GM19397 (cell line): ENCODE results near the gene GALNT16.
"Not testable (repeated sequence)": the region's sequence is repeated elsewhere in the genome, so short reads cannot be mapped to it uniquely, and the experiment has no call there.

ENCODE experiments used
- ATAC-seq: cut with Tn5 transposase; IDR thresholded peaks from one replicate; pipeline ENCODE4 v1.9.1; 2021; ENCODE audit warnings: mild to moderate bottlenecking, moderate library complexity; ENCODE audit not compliant: unreplicated experiment

Gene GALNT16

DNA sequence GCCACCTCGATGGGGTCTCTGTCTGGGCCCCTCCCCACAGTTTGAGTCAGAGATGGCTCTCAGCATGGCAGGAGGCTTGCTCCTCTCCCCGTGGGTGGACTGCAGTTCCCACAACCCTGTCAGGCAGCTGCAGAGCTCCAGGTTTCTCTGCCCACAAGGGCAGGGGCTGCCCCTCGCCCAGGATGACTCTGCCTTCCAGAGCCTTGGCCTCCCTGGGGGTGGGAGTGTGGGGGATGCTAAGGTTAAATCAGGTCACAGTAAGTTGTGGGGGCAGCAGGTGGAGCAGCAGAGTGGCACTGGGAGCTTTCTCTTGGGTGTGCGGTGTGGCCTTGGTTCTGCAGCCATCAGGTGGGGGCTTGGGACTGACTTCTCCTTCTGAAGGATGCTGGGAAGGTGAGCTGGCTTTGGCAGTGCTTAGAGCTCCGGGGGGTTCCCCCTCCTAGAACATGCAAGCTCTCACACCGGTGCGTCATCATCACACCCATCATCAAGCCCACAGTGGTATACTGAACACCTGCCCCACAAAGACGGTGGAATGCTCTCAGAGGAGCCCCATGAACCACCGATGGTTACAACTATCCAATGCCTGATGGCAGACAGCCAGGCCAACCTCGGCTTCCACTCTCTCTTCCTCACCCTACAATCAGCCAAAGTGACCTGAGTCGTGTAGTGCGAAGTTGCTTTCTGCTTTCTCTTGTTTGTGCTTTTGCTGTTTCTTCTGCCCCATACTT is 98.4 kb downstream of the GALNT16 start:
- no peak for ATAC-seq

DNA sequence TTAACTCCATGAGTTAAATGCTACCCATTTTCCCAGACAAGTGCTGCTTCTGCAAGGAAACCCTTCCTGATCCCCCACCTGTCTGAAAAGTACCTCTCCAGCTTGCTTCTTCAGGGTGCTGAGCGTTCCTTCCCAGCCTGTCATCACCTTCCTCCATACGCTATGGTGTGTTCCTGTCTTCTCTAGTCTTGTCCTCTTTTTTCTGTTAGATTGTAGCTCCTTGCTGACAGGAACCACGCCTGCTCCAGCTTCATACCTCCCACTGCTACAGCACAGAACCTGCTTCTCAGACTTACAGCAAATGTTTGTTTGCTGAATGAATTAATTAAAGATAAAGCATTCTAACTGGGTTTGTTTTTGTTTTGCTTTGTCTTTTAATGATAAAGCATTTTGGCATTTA is 99.0 kb downstream of the GALNT16 start:
- no peak for ATAC-seq

DNA sequence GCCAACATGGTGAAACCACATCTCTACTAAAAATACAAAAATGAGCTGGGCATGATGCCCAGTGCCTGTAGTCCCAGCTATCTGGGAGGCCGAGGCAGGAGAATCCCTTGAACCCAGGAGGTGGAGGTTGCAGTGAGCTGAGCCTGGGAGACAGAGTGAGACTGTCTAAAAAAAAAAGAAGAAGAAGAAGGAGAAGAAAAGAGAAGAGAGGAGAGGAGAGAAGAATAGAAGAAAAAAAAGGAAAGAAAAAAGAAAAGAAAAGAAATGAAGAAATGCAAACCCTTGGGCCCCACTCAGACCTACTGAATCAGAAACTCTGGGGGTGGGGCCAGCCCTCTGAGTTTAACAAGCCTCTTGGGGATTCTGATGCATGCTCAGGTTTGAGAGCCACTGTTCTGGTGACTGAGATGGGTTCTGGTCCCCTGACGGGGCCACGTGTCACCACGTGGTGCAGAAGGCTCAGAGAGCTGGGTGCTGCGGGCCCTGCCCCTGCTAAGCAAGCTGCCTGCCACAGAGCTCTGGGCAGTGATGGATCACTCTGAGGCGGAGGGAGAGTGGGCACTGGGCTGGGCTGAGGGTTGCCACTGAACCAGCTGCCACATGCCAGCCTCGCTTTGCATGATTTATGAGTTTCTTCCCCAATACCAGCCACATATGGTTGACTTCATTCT is 100.6 kb downstream of the GALNT16 start:
- ATAC-seq = no peak

GRCh38 chr14:69363055-69363454 is 103.1 kb downstream of the GALNT16 start:
- no peak for ATAC-seq

DNA sequence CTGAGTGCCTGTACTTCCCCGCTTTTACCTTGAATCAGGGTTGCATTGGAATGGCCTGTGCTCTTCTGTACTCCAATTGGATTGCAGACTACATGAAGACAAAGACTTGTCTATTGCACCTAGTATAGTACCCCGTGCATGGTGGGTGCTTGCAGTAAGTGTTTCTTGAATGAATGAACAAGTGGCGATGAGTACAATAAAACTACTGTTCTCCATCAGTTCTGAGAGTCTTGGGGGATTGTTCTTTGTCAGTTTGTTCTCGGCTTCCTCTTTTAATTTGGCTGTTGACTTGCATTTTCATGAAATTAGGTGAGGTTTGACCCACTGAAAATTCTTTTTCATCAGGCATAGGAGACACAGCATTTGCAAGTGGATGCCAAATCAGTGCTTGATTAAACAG is 104.0 kb downstream of the GALNT16 start:
- no peak for ATAC-seq

DNA sequence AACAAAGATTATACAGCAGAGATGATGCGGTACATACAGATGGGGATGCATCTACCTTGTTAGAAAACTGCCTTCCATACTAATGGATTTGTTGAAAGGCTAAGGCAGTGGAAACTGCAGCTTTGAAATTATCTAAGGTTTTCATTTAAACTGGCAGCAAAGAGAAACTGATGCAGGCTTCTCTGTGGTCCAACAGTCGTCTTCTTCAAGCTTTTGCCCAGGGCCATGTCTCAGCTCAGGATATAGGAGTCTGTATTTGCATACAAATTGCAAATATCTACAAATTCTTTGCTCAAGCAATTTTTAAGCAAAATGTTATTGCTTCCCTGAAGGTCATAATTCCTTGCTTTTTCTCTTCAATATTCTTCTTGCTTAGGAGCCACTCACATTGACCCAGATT is 104.4 kb downstream of the GALNT16 start:
- no peak for ATAC-seq

- no peak for ATAC-seq
These were observed 106.1 kb downstream of the GALNT16 start for GRCh38 chr14:69366069-69366468.

GRCh38 chr14:69366761-69367160 is 106.8 kb downstream of the GALNT16 start:
- no peak for ATAC-seq

DNA sequence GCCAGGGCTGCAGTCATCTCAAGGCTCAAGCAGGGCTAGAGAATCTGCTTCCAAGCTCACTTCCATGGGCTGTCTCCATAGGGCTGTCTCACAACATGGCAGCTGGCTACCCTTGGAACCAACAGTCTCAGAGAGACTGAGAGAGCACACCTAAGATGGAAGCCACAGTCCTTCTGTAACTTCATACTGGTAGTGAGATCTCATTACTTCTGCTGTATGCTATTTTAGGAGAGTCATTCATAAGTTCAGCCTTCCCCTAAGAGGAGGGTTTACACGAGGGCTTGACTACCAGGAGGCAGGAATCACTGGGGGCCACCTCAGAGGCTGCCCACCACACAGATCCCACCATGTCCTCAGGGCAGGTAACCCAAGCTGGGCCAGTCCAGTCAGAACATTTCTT is 108.4 kb downstream of the GALNT16 start:
- no peak for ATAC-seq

DNA sequence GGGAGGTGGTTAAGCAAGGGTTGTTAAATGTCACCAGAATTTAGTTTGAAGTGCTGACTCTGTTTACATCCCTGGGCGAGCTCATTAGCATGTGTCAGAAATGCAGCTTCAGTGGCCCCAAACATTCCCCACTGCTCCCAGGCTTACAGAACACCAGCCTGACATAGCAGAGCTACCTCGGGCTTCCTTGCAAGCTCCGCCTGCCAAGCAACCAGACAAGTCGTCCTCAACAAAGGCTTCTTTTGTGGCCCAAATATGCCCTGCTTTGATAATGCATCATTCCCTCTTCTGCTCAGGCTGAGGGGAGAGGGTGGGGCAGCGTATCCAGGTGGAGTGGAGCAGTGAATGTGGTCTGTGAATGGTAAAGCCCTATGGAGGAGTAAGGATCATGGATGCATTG is 110.1 kb downstream of the GALNT16 start:
- ATAC-seq = no peak

- ATAC-seq = no peak
These were observed 112.2 kb downstream of the GALNT16 start for GRCh38 chr14:69372146-69372545.

- ATAC-seq = no peak
These were observed 113.1 kb downstream of the GALNT16 start for GRCh38 chr14:69373104-69373503.

- no peak for ATAC-seq
These were observed 114.3 kb downstream of the GALNT16 start for GRCh38 chr14:69374235-69374634.

- no peak for ATAC-seq
These were observed 115.2 kb downstream of the GALNT16 start for GRCh38 chr14:69375182-69375581.

DNA sequence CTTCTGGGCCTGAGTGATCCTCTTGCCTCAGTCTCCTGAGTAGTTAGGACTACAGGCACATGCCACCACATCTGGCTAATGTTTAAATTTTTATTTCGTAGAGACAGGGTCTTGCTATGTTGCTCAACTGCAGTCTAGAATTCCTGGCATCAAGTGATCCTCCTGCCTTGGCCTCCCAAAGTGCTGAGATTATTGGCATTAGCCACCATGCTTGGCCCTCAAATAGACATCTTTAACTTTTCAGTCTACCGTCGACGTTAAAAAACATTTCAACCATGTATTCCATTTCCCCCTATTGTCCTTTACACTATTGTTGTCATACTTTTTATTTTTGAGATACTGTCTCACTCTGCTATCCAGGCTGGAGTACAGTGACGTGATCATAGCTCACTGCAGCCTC is 115.8 kb downstream of the GALNT16 start:
- ATAC-seq = no peak

GRCh38 chr14:69376439-69376838 is 116.5 kb downstream of the GALNT16 start:
- no peak for ATAC-seq

DNA sequence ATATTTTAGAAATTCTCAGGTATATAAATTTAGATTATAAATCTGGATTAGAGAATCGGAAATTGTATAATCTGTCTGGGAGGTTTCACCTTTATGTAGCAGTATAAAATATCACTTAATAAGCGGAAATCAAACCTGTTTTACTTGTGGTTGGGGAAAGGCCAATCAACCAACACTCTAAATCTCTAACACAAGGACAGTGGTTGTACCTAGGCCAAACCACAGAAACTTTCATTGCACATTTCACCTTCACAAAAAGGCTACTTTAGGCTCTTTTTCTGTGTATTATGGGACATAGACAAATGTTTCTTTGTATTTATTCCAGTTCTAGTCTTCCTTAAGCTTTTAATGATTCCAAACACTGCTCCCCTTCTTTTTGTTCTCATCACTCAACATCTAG is 118.3 kb downstream of the GALNT16 start:
- no peak for ATAC-seq

DNA sequence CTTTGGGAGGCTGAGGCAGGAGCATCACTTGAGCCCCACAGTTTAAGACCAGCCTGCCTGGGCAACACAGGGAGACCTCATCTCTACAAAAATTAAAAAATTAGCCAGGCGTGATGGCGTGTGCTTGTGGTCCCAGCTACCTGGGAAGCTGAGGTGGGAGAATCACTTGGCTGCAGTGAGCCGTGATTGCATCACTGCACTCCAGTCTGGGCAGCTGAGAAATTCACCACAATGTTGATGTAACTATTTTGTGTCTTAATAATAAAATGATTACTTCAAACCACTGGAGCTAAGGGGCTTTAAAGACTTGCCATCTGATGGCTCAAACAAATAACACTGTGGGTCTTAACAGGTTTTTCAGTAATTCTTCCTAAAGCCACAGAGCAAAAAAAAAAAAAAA is 127.4 kb downstream of the GALNT16 start:
- no peak for ATAC-seq

DNA sequence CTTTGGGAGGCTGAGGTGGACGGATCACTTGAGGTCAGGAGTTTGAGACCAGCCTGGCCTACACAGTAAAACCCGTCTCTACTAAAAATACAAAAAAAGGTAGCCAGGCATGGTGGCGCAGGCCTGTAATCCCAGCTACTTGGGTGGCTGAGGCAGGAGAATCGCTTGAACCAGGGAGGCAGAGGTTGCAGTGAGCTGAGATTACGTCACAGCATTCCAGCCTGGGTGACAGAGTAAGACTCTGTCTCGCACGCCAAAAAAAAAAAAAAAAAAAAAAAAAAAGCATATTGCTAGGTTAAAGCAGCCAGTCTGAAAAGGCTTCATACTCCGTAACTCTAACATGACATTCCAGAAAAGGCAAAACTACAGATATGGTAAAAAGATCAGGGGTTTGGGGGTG is 131.4 kb downstream of the GALNT16 start:
- not testable (repeated sequence) for ATAC-seq

DNA sequence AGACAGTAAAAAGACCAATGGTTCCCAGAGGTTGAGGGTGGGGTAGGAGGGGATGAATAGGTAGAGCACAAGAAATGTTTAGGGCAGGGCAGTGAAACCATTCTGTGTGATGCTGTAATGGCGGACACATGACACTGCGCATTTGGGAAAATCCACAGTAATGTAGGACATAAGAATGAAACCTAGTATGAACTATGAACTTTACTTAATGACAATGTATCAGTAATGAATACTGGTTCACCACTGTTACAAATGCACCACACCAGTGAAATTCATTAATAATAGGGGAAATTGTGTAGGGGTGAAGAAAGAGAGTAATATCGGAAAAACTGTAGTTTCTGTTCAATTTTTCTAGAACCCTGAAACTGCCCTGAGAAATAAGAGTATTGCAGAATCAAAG is 132.5 kb downstream of the GALNT16 start:
- ATAC-seq = no peak

DNA sequence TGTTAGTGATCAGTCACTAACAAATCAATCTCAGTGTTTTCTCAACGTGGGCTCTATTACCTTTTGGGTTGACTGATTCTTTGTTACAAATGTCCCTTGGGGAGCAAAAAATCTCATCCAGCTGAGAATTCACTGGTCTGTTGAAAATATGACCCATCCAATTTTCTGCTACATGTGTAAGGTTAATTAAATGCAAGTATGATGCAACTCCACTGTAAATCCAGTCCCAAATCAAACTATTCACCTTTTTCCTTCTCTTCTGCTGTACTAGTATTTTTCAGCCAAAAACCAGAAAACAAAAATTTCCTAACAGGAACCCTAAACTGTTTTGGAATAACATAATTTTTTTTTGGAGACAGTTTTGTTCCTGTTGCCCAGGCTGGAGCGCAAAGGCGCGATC is 136.0 kb downstream of the GALNT16 start:
- ATAC-seq = no peak

DNA sequence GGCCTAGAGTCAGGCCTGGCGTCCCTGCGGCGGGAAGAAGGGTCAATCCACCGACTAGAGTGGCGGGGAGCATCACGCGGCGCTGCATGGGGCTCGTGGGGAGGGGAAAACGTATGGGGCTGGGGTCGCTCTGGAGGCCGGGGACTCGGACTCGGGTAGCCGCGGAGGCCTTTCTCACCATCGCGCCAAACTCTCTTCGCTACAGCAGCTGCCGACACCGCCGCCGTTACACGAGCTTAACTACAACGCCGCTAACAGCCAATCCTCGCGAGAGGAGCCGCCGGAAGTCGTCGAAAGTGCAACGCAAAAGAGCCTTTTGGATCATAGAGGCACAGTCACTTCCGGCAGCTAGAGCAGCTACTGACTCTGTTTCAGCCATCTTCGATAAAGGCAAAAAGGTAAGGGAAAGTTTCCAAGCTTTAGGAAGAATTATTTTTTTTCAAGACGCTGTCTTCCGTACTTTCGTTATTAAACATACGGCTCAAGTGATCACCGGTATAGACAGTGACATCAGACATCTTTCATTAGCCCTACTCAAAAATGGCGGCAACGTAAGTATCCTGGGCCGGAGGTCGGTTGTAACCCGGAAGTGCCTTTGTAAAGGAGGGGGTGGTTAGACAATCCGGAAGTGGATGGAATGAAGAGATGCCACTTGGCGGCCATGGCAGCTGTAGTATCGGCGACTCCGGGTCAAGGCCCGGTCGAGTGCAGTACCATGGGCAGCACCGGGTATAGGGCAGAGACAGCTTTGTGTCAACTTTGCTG is 138.3 kb downstream of the GALNT16 start, which contains the start of the genes ERH and SLC39A9:
Gene ERH, minus strand, starts transcription at position 247 of the 765 bp plus-strand sequence. Its CDS starts 66 bp downstream, at position 181.
Gene SLC39A9, plus strand, starts transcription at position 640 of the 765 bp plus-strand sequence. CDS start 678 bp downstream, outside the sequence.
- peak; percentile 86 for ATAC-seq
